ENCODE data around the gene KRT13.

DNA sequence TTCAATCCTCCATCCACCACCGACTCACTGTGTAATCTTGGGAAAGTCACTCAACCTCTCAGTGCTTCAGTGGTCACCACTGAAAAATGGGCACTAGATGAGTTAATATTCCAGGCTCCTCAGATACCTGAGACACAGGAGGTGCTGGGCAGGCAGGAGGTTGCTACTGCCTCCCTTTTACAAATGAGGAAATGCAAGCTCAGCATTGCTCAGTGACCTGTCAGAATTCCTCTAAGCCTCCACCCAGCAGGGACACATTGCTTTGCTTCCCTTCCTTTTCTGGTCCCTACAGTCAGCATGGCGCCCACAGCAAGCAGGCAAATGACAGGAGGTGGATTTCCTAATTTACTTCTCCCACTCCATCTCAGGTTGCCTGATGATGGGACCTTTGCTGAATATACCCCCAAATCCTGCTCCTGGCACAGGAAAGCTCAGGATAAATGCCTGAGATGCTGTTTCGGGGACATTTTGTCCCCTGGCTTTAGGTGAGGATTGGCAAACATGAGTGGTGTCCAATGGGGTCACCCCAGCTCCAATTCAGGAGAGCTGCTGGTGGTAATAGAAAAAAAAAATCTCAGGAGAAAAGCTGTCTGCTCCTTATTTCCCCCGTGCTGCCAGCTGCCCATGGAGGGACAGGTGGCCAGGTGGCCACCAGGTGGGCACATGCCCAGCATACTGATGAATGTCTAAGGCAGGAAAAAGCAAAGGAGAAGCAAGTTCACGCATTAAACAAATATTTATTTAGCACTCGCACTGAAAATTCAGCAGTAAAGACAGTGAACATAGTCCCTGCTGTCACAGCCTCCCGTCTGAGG is 5.0 kb upstream of the KRT13 start:
- TF ChIP-seq GATA3 (IDR thresholded peaks at IDR 0.05; ENCODE audit: low read depth, low read length) (no peak), GATA2 (IDR thresholded peaks at IDR 0.05; ENCODE audit: low read depth, low read length) (no peak)

All from SH-SY5Y (cell line).